Measurements from ENCODE around the gene NASP. TPM values are rescaled to one million over a fixed set of nuclear protein-coding genes. Genes with fewer than 3 reads are reported as not detected.

Gene NASP
- total RNA-seq, 6 experiments from 2014 or later, result 41.6 to 77.7 (median 72.1) TPM

DNA sequence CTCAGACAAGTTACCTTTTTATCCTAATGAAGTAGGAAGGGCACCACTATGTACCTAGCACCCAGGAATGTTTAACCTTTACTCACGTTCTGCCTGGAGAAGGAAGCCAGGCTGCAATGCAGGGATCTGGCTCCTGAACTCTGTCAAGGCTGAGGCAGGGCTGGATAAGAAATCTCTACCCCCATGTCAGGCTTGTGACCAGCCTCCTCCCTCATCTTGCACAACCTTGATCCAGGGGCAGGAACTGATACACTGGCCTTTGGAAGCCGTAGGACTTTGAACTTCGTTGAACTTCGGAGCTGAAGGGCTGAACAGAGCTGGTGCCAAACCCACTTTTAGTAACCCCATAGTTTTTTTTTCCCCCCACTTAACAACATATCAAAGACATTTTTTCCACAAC is 41.2 kb upstream of the NASP start:
- TF ChIP-seq, protein P1, sequence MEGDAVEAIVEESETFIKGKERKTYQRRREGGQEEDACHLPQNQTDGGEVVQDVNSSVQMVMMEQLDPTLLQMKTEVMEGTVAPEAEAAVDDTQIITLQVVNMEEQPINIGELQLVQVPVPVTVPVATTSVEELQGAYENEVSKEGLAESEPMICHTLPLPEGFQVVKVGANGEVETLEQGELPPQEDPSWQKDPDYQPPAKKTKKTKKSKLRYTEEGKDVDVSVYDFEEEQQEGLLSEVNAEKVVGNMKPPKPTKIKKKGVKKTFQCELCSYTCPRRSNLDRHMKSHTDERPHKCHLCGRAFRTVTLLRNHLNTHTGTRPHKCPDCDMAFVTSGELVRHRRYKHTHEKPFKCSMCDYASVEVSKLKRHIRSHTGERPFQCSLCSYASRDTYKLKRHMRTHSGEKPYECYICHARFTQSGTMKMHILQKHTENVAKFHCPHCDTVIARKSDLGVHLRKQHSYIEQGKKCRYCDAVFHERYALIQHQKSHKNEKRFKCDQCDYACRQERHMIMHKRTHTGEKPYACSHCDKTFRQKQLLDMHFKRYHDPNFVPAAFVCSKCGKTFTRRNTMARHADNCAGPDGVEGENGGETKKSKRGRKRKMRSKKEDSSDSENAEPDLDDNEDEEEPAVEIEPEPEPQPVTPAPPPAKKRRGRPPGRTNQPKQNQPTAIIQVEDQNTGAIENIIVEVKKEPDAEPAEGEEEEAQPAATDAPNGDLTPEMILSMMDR (IDR thresholded peaks at IDR 0.05), result no peak
- Mint-ChIP-seq H3K4me3 (no peak overlapping the region), H3K27ac (no peak overlapping the region), H3K27me3 (ENCODE audit: insufficient read depth) (peaks cover 4% of the 10 kb centered on the region), H3K36me3 (ENCODE audit: low read depth) (no peaks in the 10 kb centered on the region), H3K4me1 (ENCODE audit: low read depth) (no peaks in the 10 kb centered on the region), H3K9me3 (no peaks in the 10 kb centered on the region)
- no peak for DNase-seq

DNA sequence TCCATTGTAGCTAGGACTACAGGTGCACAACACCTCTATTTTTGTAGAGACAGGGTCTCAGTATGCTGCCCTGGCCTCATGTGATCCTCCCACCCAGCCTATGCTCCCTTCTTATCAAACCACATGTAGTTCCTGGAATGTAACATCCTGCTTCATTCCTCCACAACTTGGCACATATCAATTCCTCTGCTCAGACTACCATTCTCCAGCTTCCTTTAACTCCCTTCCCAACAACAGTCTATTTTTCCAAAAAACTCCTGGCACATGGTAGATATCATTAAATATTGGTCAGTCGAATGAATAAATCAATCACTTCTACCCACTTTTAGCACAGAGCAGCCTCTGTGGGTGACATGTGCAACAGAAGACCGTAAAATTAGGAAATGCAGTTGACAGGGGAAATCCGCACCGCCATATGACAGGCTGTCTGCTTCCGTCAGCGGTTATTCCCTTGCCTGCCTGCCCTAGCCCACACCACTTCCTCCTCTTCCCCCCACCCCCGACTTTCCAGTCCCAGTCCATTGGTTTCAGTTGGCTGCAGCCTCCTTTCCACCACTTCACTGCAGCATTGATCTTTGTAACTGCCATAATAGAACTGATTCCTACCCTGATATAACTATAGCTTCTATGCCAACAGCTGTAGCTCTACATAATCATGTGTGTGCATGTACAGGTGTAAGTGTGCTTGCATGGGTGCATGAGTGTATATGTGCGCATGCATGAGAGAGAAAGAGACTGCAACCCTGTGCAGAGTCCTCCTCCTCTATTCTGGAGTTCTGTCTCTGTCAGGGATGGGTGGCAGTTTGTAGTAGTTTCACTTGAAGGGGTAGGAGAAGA is 40.0 kb upstream of the NASP start:
- no peaks in the 10 kb centered on the region for H3K4me1 Mint-ChIP-seq (ENCODE audit: low read depth)
- H3K36me3 Mint-ChIP-seq (ENCODE audit: low read depth), result no peaks in the 10 kb centered on the region
- TF ChIP-seq, protein P1 (IDR thresholded peaks at IDR 0.05), result no peak
- no peak overlapping the region for H3K27ac Mint-ChIP-seq
- peaks cover 4% of the 10 kb centered on the region; the same call in 1 of the 2 replicates for H3K27me3 Mint-ChIP-seq (ENCODE audit: insufficient read depth)
- no peak for DNase-seq
- no peak overlapping the region for H3K4me3 Mint-ChIP-seq
- H3K9me3 Mint-ChIP-seq, result no peaks in the 10 kb centered on the region

DNA sequence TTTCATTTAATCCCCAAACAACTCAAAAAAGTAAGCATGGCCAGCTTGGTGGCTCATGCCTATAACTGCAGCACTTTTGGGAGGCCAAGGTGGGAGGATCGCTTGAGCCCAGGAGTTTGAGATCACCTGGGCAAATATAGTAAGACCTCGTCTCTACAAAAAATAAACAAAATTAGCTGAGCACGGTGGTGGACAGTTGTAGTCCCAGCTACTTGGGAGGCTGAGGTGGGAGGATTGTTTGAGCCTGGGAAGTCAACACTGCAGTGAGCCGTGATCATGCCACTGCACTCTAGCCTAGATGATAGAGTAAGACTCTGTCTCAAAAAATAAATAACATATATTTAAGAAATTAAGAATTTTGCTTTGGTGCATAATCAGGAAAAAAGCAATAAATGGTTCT is 39.3 kb upstream of the NASP start:
- no peaks in the 10 kb centered on the region for H3K9me3 Mint-ChIP-seq
- no peaks in the 10 kb centered on the region for H3K4me1 Mint-ChIP-seq (ENCODE audit: low read depth)
- H3K27me3 Mint-ChIP-seq (ENCODE audit: insufficient read depth), result peaks cover 4% of the 10 kb centered on the region; the same call in 1 of the 2 replicates

DNA sequence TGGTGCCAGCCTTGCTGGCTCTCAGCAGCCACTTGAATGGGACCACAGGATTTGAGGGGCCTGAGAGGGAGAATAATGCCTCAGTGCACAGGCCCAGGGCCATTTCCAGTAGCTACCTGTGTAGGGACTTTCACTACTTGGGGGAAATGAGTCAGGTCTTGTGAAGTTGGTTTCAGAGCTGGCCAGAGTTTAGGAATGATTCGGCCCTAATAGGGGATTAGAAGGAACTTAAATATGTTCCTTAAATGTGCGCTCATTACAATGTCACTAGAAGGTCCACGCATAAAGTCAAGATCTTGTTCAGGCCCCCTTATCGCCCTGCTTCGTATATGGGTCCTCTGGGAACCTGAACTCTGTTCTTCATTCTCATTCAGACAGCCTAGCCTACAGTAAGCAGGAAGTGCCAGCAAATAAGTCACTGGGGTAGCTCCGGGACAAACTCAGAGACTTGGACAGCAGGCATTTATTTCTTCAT is 38.8 kb upstream of the NASP start:
- Mint-ChIP-seq H3K36me3 (ENCODE audit: low read depth) (no peaks in the 10 kb centered on the region), H3K9me3 (no peaks in the 10 kb centered on the region), H3K27ac (no peak overlapping the region), H3K27me3 (ENCODE audit: insufficient read depth) (peaks cover 2% of the 10 kb centered on the region; the same call in 1 of the 2 replicates), H3K4me1 (ENCODE audit: low read depth) (no peaks in the 10 kb centered on the region), H3K4me3 (no peak overlapping the region)
- TF ChIP-seq, protein P1 (IDR thresholded peaks at IDR 0.05), result no peak
- no peak for DNase-seq

More for the DNA sequence above, 39.3 kb upstream of the NASP start:
- H3K4me3 Mint-ChIP-seq, result no peak overlapping the region
- DNase-seq, result no peak
- H3K36me3 Mint-ChIP-seq (ENCODE audit: low read depth), result no peaks in the 10 kb centered on the region
- no peak overlapping the region for H3K27ac Mint-ChIP-seq
- TF ChIP-seq, protein P1 (IDR thresholded peaks at IDR 0.05), result no peak

DNA sequence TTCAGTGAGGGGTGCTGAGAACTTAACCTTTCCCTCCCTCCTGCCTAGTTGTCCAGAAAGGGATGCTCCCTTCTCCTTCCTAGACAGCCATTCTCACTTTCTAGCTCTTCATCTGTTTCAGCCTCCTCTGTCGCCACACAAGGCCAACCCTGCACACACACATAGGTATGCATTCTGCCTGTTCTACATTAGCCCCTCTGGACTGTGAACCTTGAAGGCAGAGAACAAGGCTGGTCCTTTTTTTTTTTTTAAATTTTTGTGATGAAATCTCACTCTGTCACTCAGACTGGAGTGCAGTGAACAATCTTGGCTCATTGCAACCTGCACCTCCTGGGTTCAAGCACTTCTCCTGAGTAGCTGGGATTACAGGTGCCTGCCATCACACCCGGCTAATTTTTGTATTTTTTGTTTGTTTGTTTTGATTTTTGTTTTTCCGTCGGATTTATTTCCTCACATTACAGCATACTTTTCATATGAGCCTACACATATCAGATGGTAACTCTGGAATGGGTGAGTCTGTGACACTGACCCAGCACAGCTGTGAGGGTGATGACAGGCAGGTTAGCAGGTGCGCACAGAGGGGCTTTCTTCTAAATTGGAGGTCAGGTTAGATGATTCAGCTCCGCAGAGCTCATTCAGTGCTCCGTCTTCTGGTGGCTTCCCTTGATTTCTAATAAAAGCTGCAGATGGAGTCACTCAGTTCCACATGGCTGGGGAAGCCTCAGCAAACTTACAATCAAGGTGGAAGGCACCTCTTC is 38.1 kb upstream of the NASP start:
- H3K36me3 Mint-ChIP-seq (ENCODE audit: low read depth), result no peaks in the 10 kb centered on the region
- TF ChIP-seq, protein P1 (IDR thresholded peaks at IDR 0.05), result no peak
- no peaks in the 10 kb centered on the region for H3K4me1 Mint-ChIP-seq (ENCODE audit: low read depth)
- no peak for DNase-seq
- H3K27ac Mint-ChIP-seq, result no peak overlapping the region
- no peaks in the 10 kb centered on the region for H3K9me3 Mint-ChIP-seq
- peaks cover 5% of the 10 kb centered on the region for H3K27me3 Mint-ChIP-seq (ENCODE audit: insufficient read depth)
- no peak overlapping the region for H3K4me3 Mint-ChIP-seq

Data from HFFc6 (cell line).